Endothelial cell of hepatic sinusoid (primary cell): ENCODE measurements around the gene KCNK13.
"Not testable (repeated sequence)": the region's sequence is repeated elsewhere in the genome, so short reads cannot be mapped to it uniquely, and the experiment has no call there.

Experiments used
- in situ Hi-C: cut with HindIII; loops from 2 replicates; pipeline ENCODE4 v1.10.0; 2017; ENCODE audit warnings: low sequenced_read_pairs

KCNK13 gene

DNA sequence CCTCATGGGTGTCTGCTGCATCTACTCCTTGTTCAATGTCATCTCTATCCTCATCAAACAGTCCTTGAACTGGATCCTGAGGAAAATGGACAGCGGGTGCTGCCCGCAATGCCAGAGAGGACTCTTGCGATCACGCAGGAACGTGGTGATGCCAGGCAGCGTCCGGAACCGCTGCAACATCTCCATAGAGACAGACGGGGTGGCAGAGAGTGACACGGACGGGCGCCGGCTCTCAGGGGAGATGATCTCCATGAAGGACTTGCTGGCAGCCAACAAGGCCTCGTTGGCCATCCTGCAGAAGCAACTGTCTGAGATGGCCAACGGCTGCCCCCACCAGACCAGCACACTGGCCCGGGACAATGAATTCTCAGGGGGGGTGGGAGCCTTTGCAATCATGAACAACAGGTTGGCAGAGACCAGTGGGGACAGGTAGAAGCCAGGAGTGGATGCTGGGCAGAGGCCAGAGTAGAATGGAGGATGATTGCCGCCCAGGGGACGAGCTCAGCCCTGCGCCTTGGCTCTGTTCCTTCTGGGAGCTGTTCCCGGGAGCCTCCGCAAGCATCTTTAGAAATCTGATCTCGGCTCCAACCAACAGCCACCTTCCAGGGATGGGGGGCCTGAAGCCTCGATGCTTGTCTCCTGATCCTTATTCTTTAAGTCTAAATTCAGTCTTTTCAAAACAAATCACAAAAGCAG, 122.9 kb downstream of the KCNK13 start:
- in situ Hi-C loops, result no loop called here

DNA sequence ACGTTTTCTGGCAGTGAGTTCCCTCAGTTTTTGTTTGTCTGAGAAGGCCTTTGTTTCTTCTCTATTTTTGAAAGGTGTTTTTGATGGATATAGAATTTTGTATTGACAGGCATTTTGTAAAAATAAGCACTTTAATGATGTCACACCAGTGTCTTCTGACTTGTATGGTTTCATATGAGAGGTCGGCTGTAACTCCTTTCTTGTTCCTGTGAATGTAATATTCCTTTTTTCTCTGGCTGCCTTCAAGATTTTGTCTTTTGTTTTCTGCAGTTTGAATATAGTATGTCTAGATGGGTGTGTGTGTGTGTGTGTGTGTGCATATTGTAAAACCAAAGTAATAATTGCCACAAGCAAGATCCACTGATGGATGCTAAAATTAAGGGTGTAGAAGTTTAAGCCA, 126.8 kb downstream of the KCNK13 start:
- in situ Hi-C loops, result no loop called here

DNA sequence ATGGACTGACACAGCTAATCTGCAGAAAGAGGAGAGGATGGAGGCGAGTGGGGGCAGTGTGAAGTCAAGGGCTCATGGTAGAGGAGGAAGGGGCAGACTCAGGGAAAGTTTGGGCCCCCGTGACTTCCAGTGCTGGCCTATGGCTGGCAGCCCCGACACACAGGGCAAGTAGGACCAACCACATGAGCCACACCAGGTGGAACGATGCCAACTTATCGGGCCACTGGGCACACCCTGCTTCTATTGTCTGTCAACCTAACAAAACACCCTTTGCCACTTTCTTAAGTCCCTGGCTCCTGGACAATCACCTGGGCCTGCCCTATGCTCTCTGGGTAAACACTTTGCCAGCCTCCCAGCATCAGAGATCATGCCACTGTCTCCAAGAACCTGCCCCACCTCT, 129.4 kb downstream of the KCNK13 start:
- in situ Hi-C loops, result no loop called here

DNA sequence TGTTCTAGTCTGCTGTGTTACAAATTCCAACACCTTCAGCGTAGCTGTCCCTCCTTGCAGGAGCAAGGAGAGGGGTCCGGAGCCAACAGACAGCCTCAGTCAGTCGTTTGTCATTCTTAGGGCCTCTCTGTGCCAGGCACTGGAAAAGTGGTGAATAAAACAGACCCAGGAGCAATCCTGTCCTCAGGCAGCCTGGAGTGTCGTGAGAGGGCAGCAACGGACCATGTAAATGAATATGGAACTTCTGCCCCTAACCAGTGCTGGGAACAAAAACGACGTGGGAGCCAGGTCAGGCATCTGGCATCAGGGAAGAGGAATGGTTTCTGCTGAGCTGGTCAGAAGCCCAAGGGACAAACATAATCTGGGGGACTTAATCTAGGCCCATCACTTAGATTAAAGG, 129.8 kb downstream of the KCNK13 start:
- in situ Hi-C loops, result no loop called here

DNA sequence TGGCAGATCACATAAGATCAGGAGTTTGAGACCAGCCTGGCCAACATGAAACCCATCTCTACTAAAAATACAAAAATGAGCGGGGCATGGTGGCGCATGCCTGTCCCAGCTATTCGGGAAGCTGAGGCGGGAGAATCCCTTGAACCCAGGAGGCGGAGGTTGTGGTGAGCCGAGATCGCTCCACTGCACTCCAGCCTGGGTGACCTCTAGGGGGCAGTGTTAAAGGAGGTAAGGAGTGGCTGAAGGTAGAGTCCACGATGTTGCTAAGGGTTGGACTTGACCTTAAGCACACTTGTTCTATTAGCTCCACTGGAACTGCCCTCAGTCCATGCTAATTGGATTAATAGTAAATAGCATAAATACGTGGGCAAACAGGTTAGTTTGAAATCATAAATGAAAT, 132.1 kb downstream of the KCNK13 start:
- in situ Hi-C loops, result no loop called here

DNA sequence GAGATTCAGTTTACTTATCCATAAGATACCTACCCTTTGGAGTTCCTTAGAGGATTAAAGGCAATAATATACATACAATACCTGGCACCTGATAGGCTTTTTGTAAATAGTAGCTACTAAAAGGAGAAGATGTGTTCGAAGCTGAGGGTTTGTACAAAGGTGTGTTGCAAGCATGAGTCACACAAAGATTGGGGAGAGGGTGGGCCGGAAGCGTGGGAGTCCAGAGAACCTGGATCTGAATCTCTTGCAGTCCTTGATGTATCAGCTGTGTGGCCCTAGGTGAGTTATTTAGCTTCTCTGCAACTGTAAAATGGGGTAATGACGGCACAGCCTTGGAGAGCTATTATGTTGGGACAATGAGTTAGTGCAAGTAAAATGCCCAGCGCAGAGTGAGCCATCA, 132.9 kb downstream of the KCNK13 start:
- in situ Hi-C loops, result no loop called here

DNA sequence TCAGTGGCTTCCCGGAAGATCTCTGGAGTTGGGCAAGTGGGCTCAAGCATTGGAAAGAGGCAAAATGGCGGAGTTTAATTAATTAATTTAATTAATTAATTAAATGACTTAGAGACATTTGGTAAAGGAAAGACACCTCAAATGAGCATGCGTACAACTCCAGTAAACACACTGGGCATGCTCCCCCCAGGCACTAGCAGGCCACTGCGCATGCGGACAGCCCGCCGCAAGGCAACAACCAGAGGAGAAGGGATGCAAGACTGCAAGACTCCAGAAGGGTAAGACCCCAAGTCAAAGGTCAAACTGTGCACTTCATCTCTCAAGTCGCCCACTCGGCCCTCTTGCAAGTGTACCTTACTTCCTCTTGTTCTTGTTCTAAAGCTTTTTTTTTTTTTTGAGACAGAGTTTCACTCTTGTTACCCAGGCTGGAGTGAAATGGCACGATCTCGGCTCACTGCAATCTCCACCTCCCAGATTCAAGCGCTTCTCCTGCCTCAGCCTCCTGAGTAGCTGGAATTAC, 136.8 kb downstream of the KCNK13 start:
- in situ Hi-C loops, result no loop called here

DNA sequence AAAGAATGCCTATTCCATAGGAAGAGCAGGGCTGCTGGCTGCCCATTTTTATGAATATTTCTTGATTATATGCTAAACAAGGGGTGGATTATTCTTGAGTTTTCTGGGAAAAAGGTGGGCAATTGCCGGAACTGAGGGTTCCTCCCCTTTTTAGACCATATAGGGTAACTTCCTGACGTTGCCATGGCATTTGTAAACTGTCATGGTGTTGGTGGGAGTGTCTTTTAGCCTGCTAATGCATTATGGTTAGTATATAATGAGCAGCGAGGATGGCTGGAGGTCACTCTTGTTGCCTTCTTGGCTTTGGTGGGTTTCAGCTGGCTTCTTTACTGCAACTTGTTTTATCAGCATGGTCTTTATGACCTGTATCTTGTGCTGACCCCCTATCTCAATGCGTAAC, 138.8 kb downstream of the KCNK13 start:
- in situ Hi-C loops, result not testable (repeated sequence)

DNA sequence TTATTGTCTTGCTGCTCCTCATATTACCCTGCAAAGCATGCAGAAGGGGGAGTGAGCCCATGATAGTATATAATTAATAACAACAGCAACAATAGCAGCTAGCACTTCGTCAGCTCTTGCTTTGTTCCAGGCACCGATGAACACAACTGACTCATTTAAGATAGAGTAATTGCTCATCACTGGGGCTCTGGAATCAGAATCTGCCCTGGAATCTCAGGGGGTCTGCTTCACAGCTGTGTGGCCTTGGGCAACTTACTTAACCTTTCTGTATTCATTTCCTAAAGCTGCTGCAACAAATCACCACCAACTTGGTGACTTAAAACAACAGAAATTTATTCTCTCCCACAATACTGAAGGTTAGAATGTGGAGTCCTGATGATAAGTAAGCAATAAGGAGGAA, 139.6 kb downstream of the KCNK13 start:
- in situ Hi-C loops, result no loop called here

DNA sequence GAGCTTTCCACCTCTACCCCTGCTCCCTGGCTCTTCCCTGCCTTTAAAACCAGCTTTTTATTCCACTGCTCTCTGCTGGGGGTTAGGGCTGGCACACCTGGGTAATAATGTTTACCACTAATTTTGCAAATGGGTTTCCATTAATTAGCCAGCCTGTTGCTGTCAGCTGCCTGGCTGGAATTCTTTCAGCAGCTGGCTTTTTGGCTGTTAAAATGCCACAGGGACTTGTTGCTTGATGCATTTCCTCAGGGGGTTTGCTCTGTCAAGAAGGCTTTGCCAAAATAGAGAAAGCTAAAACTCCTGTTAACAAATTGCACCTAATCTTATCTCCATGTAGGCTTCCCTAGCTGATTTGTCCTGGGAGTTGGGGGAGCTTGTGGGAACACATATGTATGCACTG, 142.7 kb downstream of the KCNK13 start:
- in situ Hi-C loops, result no loop called here

DNA sequence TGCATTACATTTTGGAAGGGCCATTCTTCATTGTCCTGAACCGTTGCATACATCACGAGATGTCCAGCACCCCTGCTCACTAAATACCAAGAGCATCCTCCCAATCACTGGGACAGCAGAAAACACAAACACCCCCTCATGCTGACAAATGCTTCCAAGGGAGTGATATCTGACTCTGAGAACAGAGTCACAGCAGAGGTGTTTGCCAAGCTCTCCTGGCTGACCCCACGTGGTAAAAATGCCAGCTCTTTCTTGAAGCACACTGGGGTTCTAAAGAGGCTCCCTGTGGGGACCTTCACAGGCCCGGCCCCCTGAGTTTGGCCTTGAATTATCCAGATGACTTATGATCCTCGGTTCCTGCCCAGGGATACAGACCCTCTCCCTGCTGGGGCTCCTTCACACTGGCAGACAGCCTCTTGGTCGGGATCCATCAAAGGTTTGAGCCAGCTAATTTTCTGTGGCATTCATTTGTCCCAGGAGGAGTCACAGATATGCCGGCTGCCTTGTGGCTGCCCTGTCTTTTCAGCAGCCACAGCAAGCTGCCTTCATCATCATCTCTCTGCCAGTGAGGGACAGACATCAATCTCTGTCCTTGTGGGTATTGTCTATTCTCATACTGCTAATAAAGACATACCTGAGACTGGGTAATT, 151.4 kb downstream of the KCNK13 start:
- in situ Hi-C loops, result no loop called here

DNA sequence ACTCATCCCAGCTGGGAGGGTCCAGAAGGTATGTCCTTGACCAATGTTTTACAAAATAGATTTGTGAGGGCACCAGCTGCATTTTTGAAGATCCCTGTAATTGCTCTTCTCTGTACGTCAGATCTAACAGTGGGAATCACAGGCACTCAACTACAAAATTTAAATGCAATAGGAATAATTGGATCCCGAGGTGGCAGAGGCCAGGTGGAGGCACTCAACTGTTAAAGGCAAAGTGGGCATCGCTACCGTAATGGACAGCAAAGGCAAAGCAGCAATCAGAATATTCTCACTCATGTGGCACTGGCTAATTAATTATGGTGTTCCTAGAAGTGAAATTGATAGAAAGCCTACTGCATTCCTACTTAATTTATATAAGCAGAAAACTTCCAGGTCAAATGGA, 166.7 kb downstream of the KCNK13 start:
- in situ Hi-C loops, result loop anchor here (25.0 kb wide), 1 partner anchor 241 kb away; no protein-coding TSS in a partner anchor

DNA sequence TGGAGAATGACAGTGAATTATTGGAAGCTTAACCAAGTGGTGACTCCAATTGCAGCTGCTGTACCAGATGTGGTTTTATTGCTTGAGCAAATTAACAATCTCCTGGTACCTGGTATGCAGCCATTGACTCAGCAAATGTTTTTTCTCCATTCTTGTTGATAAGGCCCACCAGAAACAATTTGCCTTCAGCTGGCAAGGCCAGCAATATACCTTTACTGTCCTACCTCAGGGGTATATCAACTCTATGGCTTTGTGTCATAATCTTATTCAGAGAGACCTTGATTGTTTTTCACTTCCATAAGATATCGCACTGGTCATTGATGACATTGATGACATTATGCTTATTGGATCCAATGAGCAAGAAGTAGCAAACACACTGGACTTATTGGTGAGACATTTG, 168.1 kb downstream of the KCNK13 start:
- in situ Hi-C loops, result loop anchor here (10.0 to 25.0 kb wide), 2 partner anchors 55 to 243 kb away; no protein-coding TSS in a partner anchor
